ENCODE data around the gene EPHA1. TPM values are rescaled to one million over a fixed set of nuclear protein-coding genes. Genes with fewer than 3 reads are reported as not detected.

The EPHA1 gene
- total and polyA plus RNA-seq, 2 of the 4 experiments (the other 2 are of a cell fraction) = 0.10 TPM; not detected in 1

GRCh38 chr7:143369678-143370651, 38.7 kb downstream of the EPHA1 start:
- H3K18ac ChIP-seq (ENCODE audit: low read depth, low read length) = no peak overlapping the region
- no peak overlapping the region for H2AK9ac ChIP-seq (replicated peaks; ENCODE audit: low read depth, low read length, poor library complexity)
- no peak overlapping the region for H3K14ac ChIP-seq (replicated peaks; ENCODE audit: low read depth, low read length)
- in situ Hi-C loops (cut with MboI; ENCODE audit: low sequenced_read_pairs) (loop anchor here (5.0 kb wide), 1 partner anchor 73 kb away; no protein-coding TSS in a partner anchor), intact Hi-C loops (cut with micrococcal nuclease) (no loop called here), dilution Hi-C loops (cut with HindIII; ENCODE audit: low sequenced_read_pairs, unreplicated experiment) (no loop called here)
- no peak overlapping the region for H3K4ac ChIP-seq (ENCODE audit: low read depth, low read length)
- H3K36me3 ChIP-seq (ENCODE audit: control insufficient read depth, insufficient read depth, low read length) = no peaks in the 10 kb centered on the region
- peaks cover 8% of the 10 kb centered on the region for H3K27me3 ChIP-seq (ENCODE audit: control insufficient read depth, insufficient read depth, low read length)
- H4K20me1 ChIP-seq (ENCODE audit: insufficient read depth, low read length) = no peaks in the 10 kb centered on the region
- 60% methylated on average over 1 of the region's 12 CpGs; no CpG with 5 or more reads in 1 of the 2 experiments for WGBS, 2 experiments (ENCODE audit: extremely low coverage in 2 of 2, insufficient read length in 1 of 2)
- no peak overlapping the region for H4K8ac ChIP-seq (ENCODE audit: low read depth in 2 of 2, low read length in 2 of 2)
- H3K9ac ChIP-seq (ENCODE audit: low read depth, low read length) = no peak overlapping the region
- H2BK15ac ChIP-seq (ENCODE audit: low read depth, low read length) = no peak overlapping the region
- no peak overlapping the region for H2BK20ac ChIP-seq (ENCODE audit: low read depth, low read length)
- no peak overlapping the region for H3K4me2 ChIP-seq (ENCODE audit: low read depth, low read length)
- H2AK5ac ChIP-seq (ENCODE audit: low read depth, low read length) = no peak overlapping the region
- POLR2A ChIA-PET (ENCODE audit: unreplicated experiment) = no interaction called here
- H3K9me3 ChIP-seq (ENCODE audit: control insufficient read depth, insufficient read depth, low read length) = no peaks in the 10 kb centered on the region
- no TSS peak for BruUV-seq (replicated peaks)
- H4K5ac ChIP-seq (ENCODE audit: low read depth, low read length) = no peak overlapping the region
- H3K56ac ChIP-seq (ENCODE audit: extremely low read depth, insufficient read depth, low read length) = no peak overlapping the region
- no peak for TF ChIP-seq MXI1 (IDR thresholded peaks at IDR 0.05; ENCODE audit: borderline replicate concordance, low read depth, low read length)
- TF ChIP-seq RAD21 (IDR thresholded peaks at IDR 0.05; ENCODE audit: low read length) = no peak
- CTCF ChIA-PET = interaction anchor here (1.2 to 2.1 kb wide), 3 partner anchors 10 to 130 kb away, joined by 4 to 9 read pairs (median 5); no protein-coding TSS in a partner anchor
- H3K4me3 ChIP-seq (ENCODE audit: insufficient read depth, low read depth, low read length) = no peak overlapping the region
- ATAC-seq (ENCODE audit: low read depth) (no peak), DNase-seq (no peak)
- H3K23ac ChIP-seq (ENCODE audit: low read depth, low read length) = no peak overlapping the region
- no peak overlapping the region for H2BK5ac ChIP-seq (ENCODE audit: low read depth, low read length, poor library complexity, severe bottlenecking)
- H4K91ac ChIP-seq (ENCODE audit: insufficient read depth, low read depth, low read length) = no peak overlapping the region
- no peak overlapping the region for H2BK120ac ChIP-seq (ENCODE audit: low read depth, low read length)
- H3K4me1 ChIP-seq (ENCODE audit: control insufficient read depth, insufficient read depth, low read length) = peaks cover 4% of the 10 kb centered on the region; the same call in 1 of the 2 replicates
- no peak overlapping the region for H2AFZ ChIP-seq (replicated peaks; ENCODE audit: low read length, poor library complexity)
- peaks cover 4% of the 10 kb centered on the region; the same call in 1 of the 2 replicates for H3K9me1 ChIP-seq (ENCODE audit: insufficient read depth, low read length)
- H3K27ac ChIP-seq (ENCODE audit: insufficient read depth, low read length) = no peak overlapping the region
- no peaks in the 10 kb centered on the region for H3K79me1 ChIP-seq (ENCODE audit: low read depth in 1 of 2, low read length in 2 of 2)

Data from IMR-90 (cell line).